Gastrocnemius medialis (tissue), 4 donors: ENCODE data around the gene NKX1-2. TPM values are rescaled to one million over a fixed set of nuclear protein-coding genes. Genes with fewer than 3 reads are reported as not detected.
A peak's percentile ranks its signal among the peaks of the same experiment; 100 is the strongest.

Source experiments
- ATAC-seq, 2 donors: fragments of 150-250 bp; one replicate each; pipeline ENCODE4 v1.9.1; 2016
- DNase-seq, 2 donors: peaks; one replicate each; pipeline ENCODE4 v3.0.0-alpha.2; 2019
- H3K27ac ChIP-seq, 4 donors: fragments of 200-600 bp; sonication (generic); 1 replicate in 1 of 4; 2 replicates in 3 of 4; pipeline ENCODE4 v1.5.1; 2016 to 2018; ENCODE audit warnings: mild to moderate bottlenecking in 2 of 4, moderate library complexity in 1 of 4
- H3K27me3 ChIP-seq, 3 donors: fragments of 200-600 bp; sonication (generic) in 2 of 3; 1 replicate in 1 of 3; 2 replicates in 2 of 3; pipeline versions ENCODE4 v1.5.1 to v1.6.0; 2016 to 2019; ENCODE audit warnings: mild to moderate bottlenecking in 1 of 3, moderate library complexity in 1 of 3
- H3K36me3 ChIP-seq, 2 donors: fragments of 200-600 bp; sonication (generic) in 1 of 2; one replicate each; pipeline ENCODE4 v1.5.1; 2017 to 2018
- H3K4me1 ChIP-seq, 2 donors: fragments of 200-600 bp; sonication (generic) in 1 of 2; one replicate each; pipeline ENCODE4 v1.5.1; 2016 to 2017; ENCODE audit warnings: mild to moderate bottlenecking in 2 of 2
- H3K4me3 ChIP-seq, 4 donors: fragments of 200-600 bp; sonication (generic) in 3 of 4; 1 replicate in 1 of 4; 2 replicates in 3 of 4; pipeline ENCODE4 v1.5.1; 2016 to 2019; ENCODE audit warnings: mild to moderate bottlenecking in 2 of 4
- H3K9me3 ChIP-seq, 3 donors: fragments of 200-600 bp; sonication (generic) in 2 of 3; 1 replicate in 1 of 3; 2 replicates in 2 of 3; pipeline ENCODE4 v1.5.1; 2016 to 2019
- POLR2A ChIP-seq, 2 donors: fragments of 450-650 bp; IDR thresholded peaks; one replicate each; pipeline ENCODE4 v1.6.1; 2017; ENCODE audit warnings: antibody characterized with exemption in 2 of 2, mild to moderate bottlenecking in 2 of 2, moderate library complexity in 2 of 2
- in situ Hi-C, 4 donors: fragments of 200-750 bp; cut with MboI; loops; one replicate each; pipeline versions ENCODE4 v1.15.0 to v1.8.0; 2017; ENCODE audit warnings: low sequenced_read_pairs in 4 of 4
- intact Hi-C: fragments of 100-400 bp; cut with DNase I; formaldehyde crosslinking; loops from one replicate; pipeline ENCODE4 v1.15.1; 2023; ENCODE audit warnings: low total_unique reads
- total RNA-seq, 4 donors: library from RNA; depleted of rRNA; stranded (reverse); fragments of >200 nt; gene quantifications; one replicate each; pipeline versions ENCODE4 v1.1.0 to v1.2.3, GENCODE V29; 2016
- TF ChIP-seq, protein P1 (sequence below), 5 experiments: fragments of 450-650 bp in 3 of 5; fragments of 200-600 bp in 2 of 5; sonication (generic) in 2 of 5; IDR thresholded peaks in 4 of 5; conservative IDR thresholded peaks in 1 of 5; 1 replicate in 4 of 5; 2 replicates in 1 of 5; pipeline ENCODE4 v1.5.1; 2016 to 2019; ENCODE audit warnings: antibody characterized with exemption in 5 of 5, mild to moderate bottlenecking in 3 of 5, moderate library complexity in 3 of 5

Gene NKX1-2
- total RNA-seq, 4 donors from 2014 or later: not detected

GRCh38 chr10:124403548-124403947 lies 46.3 kb downstream of the NKX1-2 start:
- in situ Hi-C loops: no loop called here
- intact Hi-C loops: no loop called here
- TF ChIP-seq POLR2A (IDR thresholded peaks at IDR 0.05): no peak
- TF ChIP-seq, protein P1, sequence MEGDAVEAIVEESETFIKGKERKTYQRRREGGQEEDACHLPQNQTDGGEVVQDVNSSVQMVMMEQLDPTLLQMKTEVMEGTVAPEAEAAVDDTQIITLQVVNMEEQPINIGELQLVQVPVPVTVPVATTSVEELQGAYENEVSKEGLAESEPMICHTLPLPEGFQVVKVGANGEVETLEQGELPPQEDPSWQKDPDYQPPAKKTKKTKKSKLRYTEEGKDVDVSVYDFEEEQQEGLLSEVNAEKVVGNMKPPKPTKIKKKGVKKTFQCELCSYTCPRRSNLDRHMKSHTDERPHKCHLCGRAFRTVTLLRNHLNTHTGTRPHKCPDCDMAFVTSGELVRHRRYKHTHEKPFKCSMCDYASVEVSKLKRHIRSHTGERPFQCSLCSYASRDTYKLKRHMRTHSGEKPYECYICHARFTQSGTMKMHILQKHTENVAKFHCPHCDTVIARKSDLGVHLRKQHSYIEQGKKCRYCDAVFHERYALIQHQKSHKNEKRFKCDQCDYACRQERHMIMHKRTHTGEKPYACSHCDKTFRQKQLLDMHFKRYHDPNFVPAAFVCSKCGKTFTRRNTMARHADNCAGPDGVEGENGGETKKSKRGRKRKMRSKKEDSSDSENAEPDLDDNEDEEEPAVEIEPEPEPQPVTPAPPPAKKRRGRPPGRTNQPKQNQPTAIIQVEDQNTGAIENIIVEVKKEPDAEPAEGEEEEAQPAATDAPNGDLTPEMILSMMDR (IDR thresholded peaks at IDR 0.05 in 4 of 5, conservative IDR thresholded peaks at IDR 0.05 in 1 of 5): peak in 4 of 5 experiments; percentile 31 to 56 (median 45)

DNA sequence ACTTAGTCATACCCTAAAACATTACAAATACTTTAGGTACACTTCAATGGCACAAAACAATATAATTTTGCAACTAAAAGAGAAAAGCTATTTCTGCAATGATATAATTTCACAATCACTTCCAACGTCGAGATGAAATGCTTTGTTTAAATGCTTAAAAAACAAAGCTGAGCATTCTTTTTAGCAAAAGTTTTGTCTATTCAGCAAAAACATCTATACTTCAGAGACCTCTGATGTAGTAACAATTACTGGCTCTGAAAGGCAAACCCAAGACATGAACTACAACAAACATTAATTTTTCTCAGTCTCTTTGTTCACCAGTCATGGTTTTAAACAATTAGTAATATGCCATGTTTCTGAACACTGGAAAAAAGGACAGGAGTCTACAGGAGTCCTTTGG lies 47.6 kb downstream of the NKX1-2 start:
- no peaks in the 10 kb centered on the region for H3K27me3 ChIP-seq
- in situ Hi-C loops (no loop called here), intact Hi-C loops (no loop called here)
- ATAC-seq (no peak), DNase-seq (no peak)
- peaks cover 6 to 83% of the 10 kb centered on the region in 2 donors for H3K36me3 ChIP-seq
- no peaks in the 10 kb centered on the region for H3K4me1 ChIP-seq
- TF ChIP-seq POLR2A (IDR thresholded peaks at IDR 0.05): no peak
- TF ChIP-seq, protein P1 (IDR thresholded peaks at IDR 0.05 in 4 of 5, conservative IDR thresholded peaks at IDR 0.05 in 1 of 5): no peak
- no peak overlapping the region for H3K4me3 ChIP-seq
- H3K27ac ChIP-seq: no peak overlapping the region
- H3K9me3 ChIP-seq: no peaks in the 10 kb centered on the region

More at GRCh38 chr10:124403548-124403947, 46.3 kb downstream of the NKX1-2 start:
- H3K4me1 ChIP-seq: no peaks in the 10 kb centered on the region
- peak; percentile 54 to 86 for ATAC-seq
- no peak overlapping the region for H3K4me3 ChIP-seq
- H3K27me3 ChIP-seq: no peaks in the 10 kb centered on the region
- peaks cover 6 to 83% of the 10 kb centered on the region in 2 donors for H3K36me3 ChIP-seq
- DNase-seq: no peak
- no peak overlapping the region for H3K27ac ChIP-seq
- H3K9me3 ChIP-seq: no peaks in the 10 kb centered on the region

DNA sequence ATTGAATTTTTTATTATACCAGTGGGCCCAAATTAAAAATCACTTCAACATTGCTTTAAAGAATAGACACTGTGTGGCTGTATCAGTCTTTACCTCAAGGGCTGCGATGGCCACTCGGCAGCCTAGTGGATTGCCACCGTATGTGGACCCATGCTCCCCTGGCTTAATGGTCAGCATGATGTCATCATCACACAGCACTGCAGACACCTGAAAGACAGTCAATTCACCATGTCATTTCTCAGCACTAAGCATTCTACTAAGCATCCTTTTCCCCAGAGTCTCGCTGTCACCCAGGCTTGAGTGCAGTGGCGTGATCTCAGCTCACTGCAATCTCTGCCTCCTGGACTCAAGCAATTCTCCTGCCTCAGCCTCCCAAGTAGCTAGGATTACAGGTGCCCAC lies 48.2 kb downstream of the NKX1-2 start:
- in situ Hi-C loops (no loop called here), intact Hi-C loops (no loop called here)
- H3K4me1 ChIP-seq: no peaks in the 10 kb centered on the region
- peaks cover 6 to 85% of the 10 kb centered on the region in 2 donors for H3K36me3 ChIP-seq
- no peaks in the 10 kb centered on the region for H3K27me3 ChIP-seq
- no peak overlapping the region for H3K27ac ChIP-seq
- no peaks in the 10 kb centered on the region for H3K9me3 ChIP-seq
- TF ChIP-seq, protein P1 (IDR thresholded peaks at IDR 0.05 in 4 of 5, conservative IDR thresholded peaks at IDR 0.05 in 1 of 5): no peak
- no peak for TF ChIP-seq POLR2A (IDR thresholded peaks at IDR 0.05)
- ATAC-seq: no peak
- H3K4me3 ChIP-seq: no peak overlapping the region
- no peak for DNase-seq

Other genes starting within 250 kb of the NKX1-2 start
- 10 to 100 TPM; 20.1 to 97.2 (median 42.6) TPM for gene OAT, start 31.1 kb downstream of the NKX1-2 start, total RNA-seq
- 10 to 100 TPM in 3 of 4 donors, 1 to 10 TPM in 1; 4.9 to 16.0 (median 12.2) TPM for gene LHPP, start 11.8 kb upstream of the NKX1-2 start, total RNA-seq